Measurements from ENCODE around the gene AUNIP.
A peak's percentile ranks its signal among the peaks of the same experiment; 100 is the strongest.

AUNIP gene

GRCh38 chr1:25898223-25899015 lies 39.2 kb upstream of the AUNIP start:
- no peak for DNase-seq (ENCODE audit: low spot score)
- in situ Hi-C loops (cut with MboI; ENCODE audit: low pct_unique_long_range_greater_than_20kb, low sequenced_read_pairs, unreplicated experiment) = loop anchor here (10.0 kb wide), 1 partner anchor 96 kb away; the partner anchor contains the start of gene PAFAH2
- TF ChIP-seq, protein P1, sequence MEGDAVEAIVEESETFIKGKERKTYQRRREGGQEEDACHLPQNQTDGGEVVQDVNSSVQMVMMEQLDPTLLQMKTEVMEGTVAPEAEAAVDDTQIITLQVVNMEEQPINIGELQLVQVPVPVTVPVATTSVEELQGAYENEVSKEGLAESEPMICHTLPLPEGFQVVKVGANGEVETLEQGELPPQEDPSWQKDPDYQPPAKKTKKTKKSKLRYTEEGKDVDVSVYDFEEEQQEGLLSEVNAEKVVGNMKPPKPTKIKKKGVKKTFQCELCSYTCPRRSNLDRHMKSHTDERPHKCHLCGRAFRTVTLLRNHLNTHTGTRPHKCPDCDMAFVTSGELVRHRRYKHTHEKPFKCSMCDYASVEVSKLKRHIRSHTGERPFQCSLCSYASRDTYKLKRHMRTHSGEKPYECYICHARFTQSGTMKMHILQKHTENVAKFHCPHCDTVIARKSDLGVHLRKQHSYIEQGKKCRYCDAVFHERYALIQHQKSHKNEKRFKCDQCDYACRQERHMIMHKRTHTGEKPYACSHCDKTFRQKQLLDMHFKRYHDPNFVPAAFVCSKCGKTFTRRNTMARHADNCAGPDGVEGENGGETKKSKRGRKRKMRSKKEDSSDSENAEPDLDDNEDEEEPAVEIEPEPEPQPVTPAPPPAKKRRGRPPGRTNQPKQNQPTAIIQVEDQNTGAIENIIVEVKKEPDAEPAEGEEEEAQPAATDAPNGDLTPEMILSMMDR (IDR thresholded peaks at IDR 0.05; ENCODE audit: extremely low read depth, insufficient read depth, missing control alignments) = no peak

DNA sequence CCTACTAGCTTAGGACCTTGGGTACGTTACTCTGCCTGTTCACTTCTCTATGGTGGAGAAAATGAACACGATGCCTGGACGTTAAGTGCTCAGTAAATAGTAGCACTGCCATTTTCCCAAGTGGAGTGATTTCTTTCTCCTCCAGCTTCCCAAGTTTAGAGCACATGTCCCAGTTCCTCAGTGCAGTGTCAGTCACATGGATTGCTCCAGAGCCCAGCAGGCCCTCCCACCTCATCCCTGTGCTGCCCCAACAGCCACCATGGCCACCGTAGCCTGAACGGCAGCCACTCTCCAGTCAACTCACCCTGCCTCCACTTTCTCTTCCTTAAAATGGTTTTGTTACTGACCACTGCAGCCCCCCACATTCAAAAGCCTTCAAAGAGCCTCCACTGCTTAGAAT lies 38.5 kb upstream of the AUNIP start:
- DNase-seq (ENCODE audit: low spot score) = no peak
- TF ChIP-seq, protein P1 (IDR thresholded peaks at IDR 0.05; ENCODE audit: extremely low read depth, insufficient read depth, missing control alignments) = no peak
- in situ Hi-C loops (cut with MboI; ENCODE audit: low pct_unique_long_range_greater_than_20kb, low sequenced_read_pairs, unreplicated experiment) = loop anchor here (10.0 kb wide), 1 partner anchor 97 kb away; the partner anchor contains the start of gene PAFAH2

GRCh38 chr1:25896266-25896665 lies 37.0 kb upstream of the AUNIP start:
- TF ChIP-seq, protein P1 (IDR thresholded peaks at IDR 0.05; ENCODE audit: extremely low read depth, insufficient read depth, missing control alignments) = no peak
- in situ Hi-C loops (cut with MboI; ENCODE audit: low pct_unique_long_range_greater_than_20kb, low sequenced_read_pairs, unreplicated experiment) = loop anchor here (10.0 kb wide), 1 partner anchor 99 kb away; the partner anchor contains the start of gene PAFAH2
- no peak for DNase-seq (ENCODE audit: low spot score)

DNA sequence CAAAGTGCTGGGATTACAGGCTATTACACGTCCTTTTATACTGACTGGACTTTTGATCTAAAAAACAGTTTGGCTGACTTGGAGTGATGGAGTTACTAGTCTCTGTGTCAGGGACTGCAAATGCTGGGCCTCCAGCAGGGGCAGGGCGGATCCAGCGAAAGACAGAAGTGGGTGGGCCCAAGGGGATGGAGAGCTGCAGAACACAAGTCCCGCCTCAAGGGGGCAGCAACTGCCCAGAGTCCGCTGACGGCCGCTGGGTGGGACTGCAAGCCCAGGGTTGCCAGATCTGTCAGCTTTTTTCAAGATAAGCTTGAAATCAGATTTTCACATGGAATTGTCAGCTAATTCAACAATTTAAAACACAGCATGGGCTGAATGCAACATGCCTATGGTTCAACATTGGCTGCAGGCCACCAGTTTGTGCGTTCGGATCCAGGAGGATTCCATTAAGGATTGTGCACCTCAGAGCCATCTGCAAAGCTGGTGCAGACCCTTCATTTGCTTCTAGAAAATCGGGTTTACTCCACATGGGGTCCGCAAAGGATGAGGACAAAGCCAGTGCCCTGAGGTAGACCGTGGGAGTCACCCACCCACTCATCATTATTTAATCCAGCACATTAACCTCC lies 36.2 kb upstream of the AUNIP start:
- TF ChIP-seq, protein P1 (IDR thresholded peaks at IDR 0.05; ENCODE audit: extremely low read depth, insufficient read depth, missing control alignments) = peak; percentile 98
- DNase-seq (ENCODE audit: low spot score) = peak; percentile 92
- in situ Hi-C loops (cut with MboI; ENCODE audit: low pct_unique_long_range_greater_than_20kb, low sequenced_read_pairs, unreplicated experiment) = loop anchor here (10.0 kb wide), 1 partner anchor 99 kb away; the partner anchor contains the start of gene PAFAH2

- no peak for DNase-seq (ENCODE audit: low spot score)
- TF ChIP-seq, protein P1 (IDR thresholded peaks at IDR 0.05; ENCODE audit: extremely low read depth, insufficient read depth, missing control alignments) = no peak
- in situ Hi-C loops (cut with MboI; ENCODE audit: low pct_unique_long_range_greater_than_20kb, low sequenced_read_pairs, unreplicated experiment) = loop anchor here (10.0 kb wide), 1 partner anchor 102 kb away; the partner anchor contains the start of gene PAFAH2
These were observed 33.9 kb upstream of the AUNIP start for GRCh38 chr1:25893116-25893515.

DNA sequence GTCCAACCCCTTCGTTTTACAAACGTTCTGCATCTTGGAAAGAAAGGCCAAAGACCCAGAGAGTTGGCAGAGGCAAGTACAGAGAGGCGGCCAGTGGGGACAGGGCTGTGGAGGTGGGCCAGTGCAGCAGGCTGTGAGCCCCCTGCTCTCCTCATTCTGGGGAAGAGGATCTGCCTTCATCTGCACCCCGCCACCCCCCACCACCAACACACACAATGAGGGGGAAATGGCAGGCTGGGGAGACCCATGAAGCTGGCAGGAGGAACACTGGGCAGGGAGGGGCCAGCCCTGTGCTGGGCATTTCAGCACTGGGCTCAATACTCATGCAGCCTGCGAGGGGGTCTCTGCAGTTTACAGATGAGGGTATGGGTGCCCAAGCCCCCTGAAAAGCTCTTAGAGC lies 32.3 kb upstream of the AUNIP start:
- TF ChIP-seq, protein P1 (IDR thresholded peaks at IDR 0.05; ENCODE audit: extremely low read depth, insufficient read depth, missing control alignments) = no peak
- in situ Hi-C loops (cut with MboI; ENCODE audit: low pct_unique_long_range_greater_than_20kb, low sequenced_read_pairs, unreplicated experiment) = loop anchor here (10.0 kb wide), 1 partner anchor 103 kb away; the partner anchor contains the start of gene PAFAH2
- no peak for DNase-seq (ENCODE audit: low spot score)

Data from GM13977 (cell line).